Uterus (tissue), 4 donors: ENCODE results near the gene DGKI. TPM values are rescaled to one million over a fixed set of nuclear protein-coding genes. Genes with fewer than 3 reads are reported as not detected.

ENCODE experiments used
- DNase-seq, 2 donors: peaks; one replicate each; pipeline ENCODE4 v3.0.0-alpha.2; 2019 to 2020
- H3K27ac ChIP-seq, 2 donors: fragments of 200-600 bp; sonication (generic); 1 replicate in 1 of 2; 2 replicates in 1 of 2; pipeline ENCODE4 v1.5.1; 2016 to 2018
- H3K27me3 ChIP-seq, 2 donors: fragments of 200-600 bp; sonication (generic); one replicate each; pipeline ENCODE4 v1.5.1; 2018 to 2019; ENCODE audit warnings: control low read depth in 1 of 2
- H3K36me3 ChIP-seq, 2 donors: fragments of 200-600 bp; sonication (generic); one replicate each; pipeline ENCODE4 v1.5.1; 2019; ENCODE audit warnings: control low read depth in 1 of 2
- H3K4me1 ChIP-seq, 2 donors: fragments of 200-600 bp; sonication (generic); one replicate each; pipeline ENCODE4 v1.5.1; 2018 to 2019; ENCODE audit warnings: control low read depth in 1 of 2
- H3K4me3 ChIP-seq, 2 donors: fragments of 200-600 bp; sonication (generic); 1 replicate in 1 of 2; 2 replicates in 1 of 2; pipeline ENCODE4 v1.5.1; 2018 to 2019; ENCODE audit warnings: mild to moderate bottlenecking in 1 of 2
- H3K9me3 ChIP-seq, 2 donors: fragments of 200-600 bp; sonication (generic); one replicate each; pipeline ENCODE4 v1.5.1; 2019; ENCODE audit warnings: control low read depth in 1 of 2
- CTCF ChIP-seq, 4 experiments: fragments of 200-600 bp in 2 of 4; fragments of 450-650 bp in 2 of 4; sonication (generic) in 2 of 4; IDR thresholded peaks; one replicate each; pipeline ENCODE4 v1.5.1; 2016 to 2019; ENCODE audit warnings: antibody characterized with exemption in 4 of 4, mild to moderate bottlenecking in 2 of 4, moderate library complexity in 1 of 4
- POLR2A ChIP-seq, 2 donors: fragments of 450-650 bp; IDR thresholded peaks; one replicate each; pipeline ENCODE4 v1.6.1; 2016; ENCODE audit warnings: antibody characterized with exemption in 2 of 2, mild to moderate bottlenecking in 1 of 2, moderate library complexity in 1 of 2
- intact Hi-C: fragments of 100-400 bp; cut with DNase I; formaldehyde crosslinking; loops from one replicate; pipeline ENCODE4 v1.15.1; 2023; ENCODE audit warnings: low total_unique reads
- total RNA-seq, 4 donors: library from RNA; depleted of rRNA in 3 of 4; stranded (reverse); fragments of >200 nt in 3 of 4; gene quantifications; one replicate each; pipeline versions ENCODE4 v1.1.0 to v1.2.4, GENCODE V29; 2014 to 2023
- donor health status: DM: yes; HTN: yes; CAD: no.

Gene DGKI
- total RNA-seq, 4 donors from 2014 or later: 1.0 to 8.5 (median 4.1) TPM

GRCh38 chr7:137871170-137871915 lies 24.6 kb upstream of the DGKI start:
- intact Hi-C loops: no loop called here
- peak; percentile 25 to 34 for DNase-seq
- TF ChIP-seq CTCF (IDR thresholded peaks at IDR 0.05) (no peak), POLR2A (IDR thresholded peaks at IDR 0.05) (no peak)
- Histone ChIP-seq H3K4me3 (no peak overlapping the region), H3K9me3 (no peaks in the 10 kb centered on the region), H3K4me1 (no peaks in the 10 kb centered on the region), H3K27me3 (no peaks in the 10 kb centered on the region), H3K27ac (peak overlapping the region in 1 of 2 donors; percentile 43), H3K36me3 (no peaks in the 10 kb centered on the region)

GRCh38 chr7:137870684-137871083 lies 23.9 kb upstream of the DGKI start:
- Histone ChIP-seq H3K27ac (no peak overlapping the region), H3K9me3 (peaks cover 0 to 3% of the 10 kb centered on the region in 2 donors), H3K36me3 (no peaks in the 10 kb centered on the region), H3K4me3 (no peak overlapping the region), H3K4me1 (no peaks in the 10 kb centered on the region), H3K27me3 (no peaks in the 10 kb centered on the region)
- TF ChIP-seq CTCF (IDR thresholded peaks at IDR 0.05): no peak
- DNase-seq: no peak
- intact Hi-C loops: no loop called here

- Histone ChIP-seq H3K4me3 (no peak overlapping the region), H3K9me3 (peaks cover 0 to 7% of the 10 kb centered on the region in 2 donors), H3K36me3 (no peaks in the 10 kb centered on the region), H3K27me3 (no peaks in the 10 kb centered on the region), H3K4me1 (no peaks in the 10 kb centered on the region), H3K27ac (no peak overlapping the region)
- DNase-seq: no peak
- intact Hi-C loops: no loop called here
- no peak for TF ChIP-seq POLR2A (IDR thresholded peaks at IDR 0.05)
- no peak for TF ChIP-seq CTCF (IDR thresholded peaks at IDR 0.05)
Measured at GRCh38 chr7:137870078-137870477, 23.3 kb upstream of the DGKI start.

GRCh38 chr7:137869260-137869659 lies 22.5 kb upstream of the DGKI start:
- Histone ChIP-seq H3K4me3 (no peak overlapping the region), H3K36me3 (no peaks in the 10 kb centered on the region), H3K9me3 (peaks cover 0 to 7% of the 10 kb centered on the region in 2 donors), H3K4me1 (no peaks in the 10 kb centered on the region), H3K27ac (no peak overlapping the region), H3K27me3 (no peaks in the 10 kb centered on the region)
- no peak for DNase-seq
- TF ChIP-seq CTCF (IDR thresholded peaks at IDR 0.05) (no peak), POLR2A (IDR thresholded peaks at IDR 0.05) (no peak)
- intact Hi-C loops: no loop called here

- no peak for DNase-seq
- Histone ChIP-seq H3K27ac (no peak overlapping the region), H3K4me3 (no peak overlapping the region), H3K4me1 (no peaks in the 10 kb centered on the region), H3K9me3 (peaks cover 0 to 7% of the 10 kb centered on the region in 2 donors), H3K36me3 (no peaks in the 10 kb centered on the region), H3K27me3 (no peaks in the 10 kb centered on the region)
- TF ChIP-seq POLR2A (IDR thresholded peaks at IDR 0.05) (no peak), CTCF (IDR thresholded peaks at IDR 0.05) (no peak)
- intact Hi-C loops: no loop called here
Measured at GRCh38 chr7:137867289-137867688, 20.5 kb upstream of the DGKI start.
